SU-DHL-6 (cell line): ENCODE data around the gene B3GLCT.

Experiments
- CTCF ChIP-seq: fragments of 200-600 bp; sonication (generic); IDR thresholded peaks from one replicate; pipeline ENCODE4 v1.5.1; 2017; ENCODE audit warnings: antibody characterized with exemption, mild to moderate bottlenecking, low read length, moderate library complexity; ENCODE audit not compliant: insufficient read depth, poor library complexity, severe bottlenecking
- EZH2phosphoT487 ChIP-seq: fragments of 200-600 bp; sonication (generic), shearing (Covaris generic); conservative IDR thresholded peaks from 2 replicates; pipeline ENCODE4 v1.6.1; 2018; ENCODE audit warnings: mild to moderate bottlenecking, antibody characterized with exemption, low read length, moderate library complexity, mixed read lengths

- TF ChIP-seq CTCF = peak; percentile 66
- TF ChIP-seq EZH2phosphoT487 = no peak
These were observed at the start of gene B3GLCT for GRCh38 chr13:31199849-31200636.
